ENCODE measurements around the gene ATG2A. TPM values are rescaled to one million over a fixed set of nuclear protein-coding genes. Genes with fewer than 3 reads are reported as not detected.

The ATG2A gene
- total and polyA plus RNA-seq, 2 experiments from 2014 or later: 11.7 to 18.1 TPM

DNA sequence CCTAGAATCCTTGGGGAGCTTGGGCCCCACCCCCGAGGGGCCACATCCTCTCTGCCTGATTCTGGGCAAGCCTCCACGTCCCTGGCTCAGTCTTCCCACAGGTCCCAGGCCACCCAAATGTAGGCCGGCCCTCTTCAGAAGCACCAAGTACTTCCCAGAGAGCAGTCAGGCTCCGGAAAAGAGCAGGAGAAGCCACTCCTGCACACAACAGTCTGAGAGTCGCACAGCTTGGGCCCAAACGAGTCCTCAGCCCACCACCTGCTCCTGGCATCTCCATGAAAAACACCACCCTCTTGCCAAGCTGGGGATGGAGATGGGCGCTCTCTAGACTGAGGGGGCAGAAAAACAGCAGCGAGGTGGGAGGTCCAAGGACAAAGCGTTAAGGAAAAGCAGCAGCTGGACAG, 54.0 kb downstream of the ATG2A start:
- H3K9me3 ChIP-seq (ENCODE audit: low read depth): no peaks in the 10 kb centered on the region
- H2AFZ ChIP-seq: no peak overlapping the region
- H3K4me1 ChIP-seq (ENCODE audit: insufficient read depth): peaks cover 33% of the 10 kb centered on the region
- H3K9me2 ChIP-seq (replicated peaks; ENCODE audit: insufficient read depth): no peaks in the 10 kb centered on the region
- H3K4me3 ChIP-seq: no peak overlapping the region
- no peak for TF ChIP-seq EZH2phosphoT487 (IDR thresholded peaks at IDR 0.05; ENCODE audit: low read depth, severe bottlenecking, unreplicated experiment)
- TF ChIP-seq, protein P1, sequence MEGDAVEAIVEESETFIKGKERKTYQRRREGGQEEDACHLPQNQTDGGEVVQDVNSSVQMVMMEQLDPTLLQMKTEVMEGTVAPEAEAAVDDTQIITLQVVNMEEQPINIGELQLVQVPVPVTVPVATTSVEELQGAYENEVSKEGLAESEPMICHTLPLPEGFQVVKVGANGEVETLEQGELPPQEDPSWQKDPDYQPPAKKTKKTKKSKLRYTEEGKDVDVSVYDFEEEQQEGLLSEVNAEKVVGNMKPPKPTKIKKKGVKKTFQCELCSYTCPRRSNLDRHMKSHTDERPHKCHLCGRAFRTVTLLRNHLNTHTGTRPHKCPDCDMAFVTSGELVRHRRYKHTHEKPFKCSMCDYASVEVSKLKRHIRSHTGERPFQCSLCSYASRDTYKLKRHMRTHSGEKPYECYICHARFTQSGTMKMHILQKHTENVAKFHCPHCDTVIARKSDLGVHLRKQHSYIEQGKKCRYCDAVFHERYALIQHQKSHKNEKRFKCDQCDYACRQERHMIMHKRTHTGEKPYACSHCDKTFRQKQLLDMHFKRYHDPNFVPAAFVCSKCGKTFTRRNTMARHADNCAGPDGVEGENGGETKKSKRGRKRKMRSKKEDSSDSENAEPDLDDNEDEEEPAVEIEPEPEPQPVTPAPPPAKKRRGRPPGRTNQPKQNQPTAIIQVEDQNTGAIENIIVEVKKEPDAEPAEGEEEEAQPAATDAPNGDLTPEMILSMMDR (IDR thresholded peaks at IDR 0.05; ENCODE audit: poor library complexity): no peak
- no peak for TF ChIP-seq EZH2 (IDR thresholded peaks at IDR 0.05; ENCODE audit: borderline replicate concordance)
- no peaks in the 10 kb centered on the region for H3K36me3 ChIP-seq (replicated peaks; ENCODE audit: insufficient read depth, low read depth)
- DNase-seq (ENCODE audit: low spot score): no peak
- 88% methylated on average over 9 of the region's 9 CpGs for WGBS (ENCODE audit: low lambda C conversion rate, missing lambda C conversion rate)
- peak overlapping the region; percentile 92 for H3K27ac ChIP-seq
- peaks cover 4% of the 10 kb centered on the region for H4K20me1 ChIP-seq (ENCODE audit: insufficient read depth, poor library complexity, severe bottlenecking)
- no peaks in the 10 kb centered on the region for H3K27me3 ChIP-seq
- no peak overlapping the region for H3K4me2 ChIP-seq
- peaks cover 94% of the 10 kb centered on the region for H3K79me2 ChIP-seq

DNA sequence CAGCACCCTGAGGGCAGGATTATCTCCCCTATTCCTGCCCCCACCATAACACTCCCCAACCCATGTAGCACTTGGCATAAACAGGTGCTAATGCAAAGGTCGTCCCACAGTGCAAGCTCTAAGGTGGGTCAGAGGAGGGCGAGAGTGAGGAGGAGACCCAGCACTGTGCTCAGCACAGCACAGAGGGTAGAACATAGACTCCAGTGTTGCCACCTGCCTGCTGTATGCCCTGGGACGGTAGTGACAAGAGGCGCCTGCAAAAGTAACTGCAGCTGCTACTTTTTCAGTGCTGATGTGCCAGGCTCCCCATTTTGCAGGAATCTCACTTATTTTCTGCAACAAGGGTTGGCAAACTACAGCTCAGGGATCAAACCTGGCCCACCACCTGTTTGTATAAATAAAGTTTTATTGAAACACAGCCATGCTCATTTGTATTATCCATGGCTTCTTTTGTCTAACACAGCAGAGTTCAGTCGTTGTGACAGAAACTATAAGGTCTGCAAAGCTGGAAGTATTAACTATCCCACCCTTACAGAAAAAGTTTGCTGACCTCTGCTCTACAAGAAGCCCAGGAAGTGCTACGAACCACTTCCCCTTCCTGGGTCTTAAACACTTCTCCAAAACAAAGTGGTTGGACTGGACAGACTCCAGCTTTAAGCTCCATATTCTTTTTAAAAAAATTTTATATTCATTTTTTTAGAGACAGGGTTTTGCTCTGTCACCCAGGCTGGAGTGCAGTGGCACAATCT, 55.6 kb downstream of the ATG2A start:
- WGBS (ENCODE audit: low lambda C conversion rate, missing lambda C conversion rate): 95% methylated on average over 6 of the region's 6 CpGs
- no peak overlapping the region for H3K4me3 ChIP-seq
- no peak for DNase-seq (ENCODE audit: low spot score)
- no peak overlapping the region for H3K4me2 ChIP-seq
- no peak overlapping the region for H3K27ac ChIP-seq
- no peaks in the 10 kb centered on the region for H3K36me3 ChIP-seq (replicated peaks; ENCODE audit: insufficient read depth, low read depth)
- TF ChIP-seq EZH2phosphoT487 (IDR thresholded peaks at IDR 0.05; ENCODE audit: low read depth, severe bottlenecking, unreplicated experiment) (no peak), EZH2 (IDR thresholded peaks at IDR 0.05; ENCODE audit: borderline replicate concordance) (no peak)
- TF ChIP-seq, protein P1 (IDR thresholded peaks at IDR 0.05; ENCODE audit: poor library complexity): no peak
- H4K20me1 ChIP-seq (ENCODE audit: insufficient read depth, poor library complexity, severe bottlenecking): peaks cover 4% of the 10 kb centered on the region
- H3K79me2 ChIP-seq: peaks cover 86% of the 10 kb centered on the region
- H3K9me2 ChIP-seq (replicated peaks; ENCODE audit: insufficient read depth): no peaks in the 10 kb centered on the region
- H3K27me3 ChIP-seq: no peaks in the 10 kb centered on the region
- H2AFZ ChIP-seq: no peak overlapping the region
- H3K4me1 ChIP-seq (ENCODE audit: insufficient read depth): peaks cover 43% of the 10 kb centered on the region
- H3K9me3 ChIP-seq (ENCODE audit: low read depth): no peaks in the 10 kb centered on the region

DNA sequence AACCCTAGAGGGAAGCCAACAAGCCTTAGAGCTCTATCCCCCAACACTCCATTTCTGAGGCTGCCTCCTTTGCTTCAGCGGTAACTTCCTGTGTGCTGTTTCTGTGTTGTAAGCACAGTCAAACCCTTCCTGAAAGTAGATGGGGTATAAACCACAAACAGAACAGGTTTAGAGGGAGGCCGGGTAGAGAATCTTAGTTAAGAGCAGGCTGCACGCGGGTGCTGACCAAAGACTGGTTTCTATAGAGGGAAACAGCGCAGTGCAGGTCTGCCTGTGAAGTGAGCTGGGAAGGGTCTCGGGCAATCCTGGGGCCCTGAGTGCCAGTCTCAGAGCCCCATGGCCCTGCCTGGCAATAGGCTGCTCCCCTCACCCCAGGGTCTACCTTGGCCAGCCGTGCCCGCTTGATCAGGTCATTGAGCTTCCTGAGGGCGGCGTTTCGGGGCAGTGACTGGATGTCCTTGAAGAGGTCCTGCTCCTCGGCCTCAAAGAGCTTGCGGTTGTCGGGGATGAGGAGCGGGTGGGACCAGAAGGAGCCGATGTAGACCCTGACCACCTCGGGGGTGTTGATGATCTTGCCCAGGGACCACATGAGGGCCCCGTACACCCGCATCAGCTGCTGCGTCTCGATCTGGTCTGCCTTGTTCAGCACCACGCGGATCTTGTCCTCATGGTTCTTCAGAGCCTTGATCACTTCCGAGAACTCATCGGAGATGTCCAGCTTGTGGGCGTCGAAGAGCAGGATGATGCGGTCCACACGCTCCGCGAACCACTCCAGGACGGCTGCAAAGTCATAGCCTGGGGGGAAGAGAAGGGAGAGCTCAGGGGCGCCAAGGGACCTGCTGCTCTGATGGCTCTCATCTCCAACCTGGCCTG, 57.2 kb downstream of the ATG2A start:
- WGBS (ENCODE audit: low lambda C conversion rate, missing lambda C conversion rate): 95% methylated on average over 33 of the region's 33 CpGs
- peaks cover 77% of the 10 kb centered on the region for H3K79me2 ChIP-seq
- H3K27ac ChIP-seq: no peak overlapping the region
- peaks cover 4% of the 10 kb centered on the region for H4K20me1 ChIP-seq (ENCODE audit: insufficient read depth, poor library complexity, severe bottlenecking)
- H3K27me3 ChIP-seq: no peaks in the 10 kb centered on the region
- no peak for DNase-seq (ENCODE audit: low spot score)
- no peak overlapping the region for H3K4me3 ChIP-seq
- TF ChIP-seq EZH2 (IDR thresholded peaks at IDR 0.05; ENCODE audit: borderline replicate concordance) (no peak), EZH2phosphoT487 (IDR thresholded peaks at IDR 0.05; ENCODE audit: low read depth, severe bottlenecking, unreplicated experiment) (no peak)
- TF ChIP-seq, protein P1 (IDR thresholded peaks at IDR 0.05; ENCODE audit: poor library complexity): no peak
- no peaks in the 10 kb centered on the region for H3K9me3 ChIP-seq (ENCODE audit: low read depth)
- no peak overlapping the region for H3K4me2 ChIP-seq
- H3K9me2 ChIP-seq (replicated peaks; ENCODE audit: insufficient read depth): no peaks in the 10 kb centered on the region
- H3K4me1 ChIP-seq (ENCODE audit: insufficient read depth): peaks cover 49% of the 10 kb centered on the region
- no peak overlapping the region for H2AFZ ChIP-seq
- H3K36me3 ChIP-seq (replicated peaks; ENCODE audit: insufficient read depth, low read depth): no peaks in the 10 kb centered on the region
